Stomach smooth muscle (tissue), 2 donors: ENCODE data around the gene C3orf22.
"Not testable (repeated sequence)": the region's sequence is repeated elsewhere in the genome, so short reads cannot be mapped to it uniquely, and the experiment has no call there.

Experiments
- H3K27ac ChIP-seq: one replicate; pipeline ENCODE4 v1.7.0; 2013; ENCODE audit warnings: mild to moderate bottlenecking, low read length, inconsistent platforms
- H3K27me3 ChIP-seq, 2 donors: one replicate each; pipeline ENCODE4 v1.7.0; 2013; ENCODE audit warnings: low read length in 2 of 2; ENCODE audit not compliant: insufficient read depth in 2 of 2, control insufficient read depth in 1 of 2
- H3K36me3 ChIP-seq, 2 donors: one replicate each; pipeline ENCODE4 v1.7.0; 2013; ENCODE audit warnings: low read length in 2 of 2; ENCODE audit not compliant: control insufficient read depth in 2 of 2, insufficient read depth in 2 of 2
- H3K4me1 ChIP-seq: one replicate; pipeline ENCODE4 v1.7.0; 2013; ENCODE audit warnings: low read length; ENCODE audit not compliant: control insufficient read depth, insufficient read depth
- H3K4me3 ChIP-seq, 2 donors: one replicate each; pipeline ENCODE4 v1.7.0; 2013; ENCODE audit warnings: low read length in 2 of 2
- H3K9ac ChIP-seq, 2 donors: one replicate each; pipeline ENCODE4 v1.7.0; 2013; ENCODE audit warnings: low read length in 2 of 2, mild to moderate bottlenecking in 1 of 2
- H3K9me3 ChIP-seq, 2 donors: one replicate each; pipeline ENCODE4 v1.7.0; 2013; ENCODE audit warnings: low read length in 2 of 2; ENCODE audit not compliant: control insufficient read depth in 2 of 2
- donor health status: healthy.
- donor health status: Pancreatic carcinoma.

C3orf22 gene

GRCh38 chr3:126534716-126535115, 24.0 kb downstream of the C3orf22 start:
- peaks cover 10 to 18% of the 10 kb centered on the region in 2 donors for H3K27me3 ChIP-seq
- not testable (repeated sequence) for H3K27ac ChIP-seq, H3K4me3 ChIP-seq, H3K9ac ChIP-seq, H3K36me3 ChIP-seq, H3K4me1 ChIP-seq, H3K9me3 ChIP-seq

- no peaks in the 10 kb centered on the region for H3K36me3 ChIP-seq
- H3K9me3 ChIP-seq, result no peaks in the 10 kb centered on the region
- peaks cover 10 to 18% of the 10 kb centered on the region in 2 donors for H3K27me3 ChIP-seq
- H3K4me1 ChIP-seq, result no peaks in the 10 kb centered on the region
- H3K27ac ChIP-seq, result no peak overlapping the region
- H3K9ac ChIP-seq, result no peak overlapping the region
- H3K4me3 ChIP-seq, result no peak overlapping the region
Measured at GRCh38 chr3:126533506-126533905, 25.2 kb downstream of the C3orf22 start.

- H3K27me3 ChIP-seq, result peaks cover 1 to 4% of the 10 kb centered on the region in 2 donors
- no peaks in the 10 kb centered on the region for H3K36me3 ChIP-seq
- no peak overlapping the region for H3K27ac ChIP-seq
- H3K9ac ChIP-seq, result no peak overlapping the region
- no peaks in the 10 kb centered on the region for H3K4me1 ChIP-seq
- no peak overlapping the region for H3K4me3 ChIP-seq
- no peaks in the 10 kb centered on the region for H3K9me3 ChIP-seq
Measured at GRCh38 chr3:126531051-126531330, 27.7 kb downstream of the C3orf22 start.

GRCh38 chr3:126530171-126531050, 28.3 kb downstream of the C3orf22 start:
- no peak overlapping the region for H3K27ac ChIP-seq
- H3K4me1 ChIP-seq, result no peaks in the 10 kb centered on the region
- H3K9ac ChIP-seq, result no peak overlapping the region
- no peaks in the 10 kb centered on the region for H3K36me3 ChIP-seq
- H3K27me3 ChIP-seq, result peaks cover 2 to 7% of the 10 kb centered on the region in 2 donors
- no peak overlapping the region for H3K4me3 ChIP-seq
- no peaks in the 10 kb centered on the region for H3K9me3 ChIP-seq

- no peaks in the 10 kb centered on the region for H3K36me3 ChIP-seq
- H3K9me3 ChIP-seq, result no peaks in the 10 kb centered on the region
- H3K4me1 ChIP-seq, result no peaks in the 10 kb centered on the region
- H3K27me3 ChIP-seq, result peaks cover 6% of the 10 kb centered on the region in 2 donors
- no peak overlapping the region for H3K27ac ChIP-seq
- H3K4me3 ChIP-seq, result no peak overlapping the region
- no peak overlapping the region for H3K9ac ChIP-seq
Measured at GRCh38 chr3:126529585-126530170, 29.1 kb downstream of the C3orf22 start.

GRCh38 chr3:126528800-126529541, 29.8 kb downstream of the C3orf22 start:
- H3K9me3 ChIP-seq, result no peaks in the 10 kb centered on the region
- no peak overlapping the region for H3K9ac ChIP-seq
- H3K27ac ChIP-seq, result no peak overlapping the region
- no peaks in the 10 kb centered on the region for H3K36me3 ChIP-seq
- peaks cover 1% of the 10 kb centered on the region for H3K4me1 ChIP-seq
- peaks cover 10 to 13% of the 10 kb centered on the region in 2 donors for H3K27me3 ChIP-seq
- no peak overlapping the region for H3K4me3 ChIP-seq

- no peak overlapping the region for H3K9ac ChIP-seq
- peaks cover 14 to 18% of the 10 kb centered on the region in 2 donors for H3K27me3 ChIP-seq
- no peaks in the 10 kb centered on the region for H3K36me3 ChIP-seq
- peaks cover 5% of the 10 kb centered on the region for H3K4me1 ChIP-seq
- H3K27ac ChIP-seq, result no peak overlapping the region
- no peaks in the 10 kb centered on the region for H3K9me3 ChIP-seq
- no peak overlapping the region for H3K4me3 ChIP-seq
Measured at GRCh38 chr3:126528419-126528799, 30.3 kb downstream of the C3orf22 start.

GRCh38 chr3:126527455-126528211, 31.1 kb downstream of the C3orf22 start:
- no peaks in the 10 kb centered on the region for H3K9me3 ChIP-seq
- peaks cover 5% of the 10 kb centered on the region for H3K4me1 ChIP-seq
- no peak overlapping the region for H3K4me3 ChIP-seq
- H3K36me3 ChIP-seq, result no peaks in the 10 kb centered on the region
- H3K27me3 ChIP-seq, result peaks cover 21 to 22% of the 10 kb centered on the region in 2 donors
- no peak overlapping the region for H3K27ac ChIP-seq
- H3K9ac ChIP-seq, result no peak overlapping the region

- H3K36me3 ChIP-seq, result no peaks in the 10 kb centered on the region
- H3K27ac ChIP-seq, result no peak overlapping the region
- H3K4me3 ChIP-seq, result no peak overlapping the region
- no peaks in the 10 kb centered on the region for H3K9me3 ChIP-seq
- no peak overlapping the region for H3K9ac ChIP-seq
- peaks cover 21 to 22% of the 10 kb centered on the region in 2 donors for H3K27me3 ChIP-seq
- H3K4me1 ChIP-seq, result peaks cover 9% of the 10 kb centered on the region
Measured at GRCh38 chr3:126527006-126527405, 31.7 kb downstream of the C3orf22 start.

- Histone ChIP-seq H3K36me3 (no peaks in the 10 kb centered on the region), H3K27ac (no peak overlapping the region), H3K4me1 (peaks cover 9% of the 10 kb centered on the region)
Measured at GRCh38 chr3:126526668-126527005, 32.1 kb downstream of the C3orf22 start.

More at GRCh38 chr3:126526668-126527005, 32.1 kb downstream of the C3orf22 start:
- Histone ChIP-seq H3K9me3 (no peaks in the 10 kb centered on the region), H3K27me3 (peaks cover 21 to 22% of the 10 kb centered on the region in 2 donors), H3K4me3 (no peak overlapping the region), H3K9ac (no peak overlapping the region)
